A549 treated with CORT108297 at 1 μM for 4 hours (cell line): ENCODE measurements around the gene ASAH2B. TPM values are rescaled to one million over a fixed set of nuclear protein-coding genes. Genes with fewer than 3 reads are reported as not detected.

Experiments used
- total RNA-seq: library from RNA; stranded (reverse); fragments of 200-300 nt; extraction: Qiagen RNA extraction; gene quantifications from 5 replicates; pipeline ENCODE4 v1.2.3, GENCODE V29; 2022

ASAH2B gene
- 3.7 to 4.1 TPM (median 3.9 TPM) in 5 replicates for total RNA-seq

GRCh38 chr10:50739618-50740292 is at the start of gene ASAH2B:
Gene ASAH2B (plus strand): TSS chr10:50739936. CDS start chr10:50745131, 5,195 bp downstream.

Other genes starting within 250 kb of the ASAH2B start
- gene SGMS1, start 116.0 kb upstream of the ASAH2B start, total RNA-seq: 30.5 to 42.4 TPM (median 38.5 TPM) in 5 replicates
- 0.01 TPM in 1 of 5 replicates, not detected in the others for gene A1CF, start 145.7 kb downstream of the ASAH2B start, total RNA-seq